Heart left ventricle (tissue), 13 donors: ENCODE measurements around the gene GSTM4.

ENCODE experiments used
- CTCF ChIP-seq, 12 donors: fragments of 200-600 bp; sonication (generic) in 4 of 12; IDR thresholded peaks; one replicate each; pipeline versions ENCODE4 v1.5.0 to v1.8.0; 2018 to 2022; ENCODE audit warnings: antibody characterized with exemption in 12 of 12, mild to moderate bottlenecking in 5 of 12
- POLR2A ChIP-seq, 2 donors: fragments of 450-650 bp; IDR thresholded peaks; one replicate each; pipeline ENCODE4 v1.6.1; 2017; ENCODE audit warnings: antibody characterized with exemption in 2 of 2, mild to moderate bottlenecking in 2 of 2, moderate library complexity in 2 of 2
- donor health status: ischemic (EF 13 %, LVEDD 7.1; RV severe dilation, severe dysfunction).
- donor health status: DM: no; HTN: yes; CAD: no.
- donor health status: DM: no; HTN: no; CAD: no.
- donor health status: ischemic (EF 25% LVEDD 6.9; RV normal size, moderate dysfunction).
- donor health status: ischemic (EF 25% LVEDD 5.7; RV mildly dilated, moderate dysfunction).
- donor health status: ischemic (EF 35%, LVEDD 5.7; RV mildly dilated, moderate dysfunction).
- donor health status: nonischemic (EF 11% LVEDD 7.7; RV severe dilation, severe dysfunction).
- donor health status: DM: yes; HTN: yes; CAD: no.
- donor health status: PGD.
- donor health status: ischemic (EF 29% LVEDD 5.4; RV normal size, mild dysfunction).
- donor health status: nonischemic (EF 23%, LVEDD 6.1; RV moderate dilation, normal function).

GRCh38 chr1:109705411-109705810, 49.5 kb downstream of the GSTM4 start:
- TF ChIP-seq CTCF (IDR thresholded peaks at IDR 0.05) (no peak), POLR2A (IDR thresholded peaks at IDR 0.05) (no peak)
